22Rv1 (cell line): ENCODE data around the gene MOV10L1.

Source experiments
- H3K27ac ChIP-seq: fragments of 450-650 bp; 2 replicates; pipeline ENCODE4 v1.5.1; 2017
- ZFX ChIP-seq: fragments of 450-650 bp; IDR thresholded peaks from 2 replicates; pipeline ENCODE4 v1.6.1; 2017; ENCODE audit warnings: antibody characterized with exemption, borderline replicate concordance
- TF ChIP-seq, protein P1 (sequence below): fragments of 450-650 bp; IDR thresholded peaks from 2 replicates; pipeline ENCODE4 v1.5.1; 2017; ENCODE audit warnings: mild to moderate bottlenecking

Gene MOV10L1

DNA sequence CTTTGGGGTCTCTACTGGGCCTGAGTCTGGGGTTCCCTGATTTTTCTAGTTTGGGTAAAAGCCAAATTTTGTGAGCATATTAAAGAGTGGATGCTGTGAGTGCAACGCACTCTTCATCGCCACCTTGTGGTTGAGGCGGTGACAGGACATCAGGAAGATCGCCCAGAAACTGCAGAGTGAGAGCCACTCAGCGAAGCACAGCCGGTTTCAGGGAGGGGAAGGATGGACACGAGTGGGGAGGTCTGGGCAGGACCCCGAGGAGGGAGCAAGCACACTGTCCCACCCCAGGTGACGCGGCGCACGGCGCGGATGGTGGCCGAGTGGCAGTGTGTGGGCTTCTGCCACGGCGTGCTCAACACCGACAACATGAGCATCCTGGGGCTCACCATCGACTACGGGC, 120.1 kb downstream of the MOV10L1 start:
- TF ChIP-seq, protein P1, sequence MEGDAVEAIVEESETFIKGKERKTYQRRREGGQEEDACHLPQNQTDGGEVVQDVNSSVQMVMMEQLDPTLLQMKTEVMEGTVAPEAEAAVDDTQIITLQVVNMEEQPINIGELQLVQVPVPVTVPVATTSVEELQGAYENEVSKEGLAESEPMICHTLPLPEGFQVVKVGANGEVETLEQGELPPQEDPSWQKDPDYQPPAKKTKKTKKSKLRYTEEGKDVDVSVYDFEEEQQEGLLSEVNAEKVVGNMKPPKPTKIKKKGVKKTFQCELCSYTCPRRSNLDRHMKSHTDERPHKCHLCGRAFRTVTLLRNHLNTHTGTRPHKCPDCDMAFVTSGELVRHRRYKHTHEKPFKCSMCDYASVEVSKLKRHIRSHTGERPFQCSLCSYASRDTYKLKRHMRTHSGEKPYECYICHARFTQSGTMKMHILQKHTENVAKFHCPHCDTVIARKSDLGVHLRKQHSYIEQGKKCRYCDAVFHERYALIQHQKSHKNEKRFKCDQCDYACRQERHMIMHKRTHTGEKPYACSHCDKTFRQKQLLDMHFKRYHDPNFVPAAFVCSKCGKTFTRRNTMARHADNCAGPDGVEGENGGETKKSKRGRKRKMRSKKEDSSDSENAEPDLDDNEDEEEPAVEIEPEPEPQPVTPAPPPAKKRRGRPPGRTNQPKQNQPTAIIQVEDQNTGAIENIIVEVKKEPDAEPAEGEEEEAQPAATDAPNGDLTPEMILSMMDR, result peak; percentile 93
- TF ChIP-seq ZFX, result no peak
- peak overlapping the region; percentile 17; the same call in 1 of the 2 replicates for H3K27ac ChIP-seq

DNA sequence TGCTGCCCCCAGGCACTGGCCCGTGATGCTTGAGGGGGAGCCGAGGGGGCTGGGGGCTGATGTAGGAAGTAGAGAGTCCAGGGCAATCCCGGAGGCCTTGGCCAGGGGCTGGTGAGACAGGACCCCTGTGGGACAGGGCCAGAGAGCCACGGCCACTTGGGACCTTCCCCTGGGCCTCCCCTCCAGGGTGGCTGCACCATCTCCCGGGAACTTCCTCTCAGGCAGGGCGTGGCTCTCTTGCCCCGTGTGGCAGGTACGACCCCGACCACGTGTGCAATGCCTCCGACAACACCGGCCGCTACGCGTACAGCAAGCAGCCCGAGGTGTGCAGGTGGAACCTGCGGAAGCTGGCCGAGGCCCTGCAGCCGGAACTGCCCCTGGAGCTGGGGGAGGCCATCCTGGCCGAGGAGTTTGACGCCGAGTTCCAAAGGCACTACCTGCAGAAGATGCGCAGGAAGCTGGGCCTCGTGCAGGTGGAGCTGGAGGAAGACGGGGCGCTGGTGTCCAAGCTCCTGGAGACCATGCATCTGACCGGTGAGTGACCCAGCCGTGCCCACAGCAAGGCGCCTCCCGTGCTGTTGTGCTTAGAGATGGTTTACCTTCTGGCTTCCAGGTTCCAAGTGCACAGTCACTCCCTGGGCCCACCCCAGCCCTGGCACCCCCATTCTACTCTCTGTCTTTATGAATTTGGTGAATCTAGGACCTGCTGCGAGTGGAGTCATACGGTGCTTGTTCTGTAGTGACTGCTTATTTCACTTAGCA, 120.8 kb downstream of the MOV10L1 start:
- no peak for TF ChIP-seq ZFX
- H3K27ac ChIP-seq, result peak overlapping the region; percentile 17; the same call in 1 of the 2 replicates

DNA sequence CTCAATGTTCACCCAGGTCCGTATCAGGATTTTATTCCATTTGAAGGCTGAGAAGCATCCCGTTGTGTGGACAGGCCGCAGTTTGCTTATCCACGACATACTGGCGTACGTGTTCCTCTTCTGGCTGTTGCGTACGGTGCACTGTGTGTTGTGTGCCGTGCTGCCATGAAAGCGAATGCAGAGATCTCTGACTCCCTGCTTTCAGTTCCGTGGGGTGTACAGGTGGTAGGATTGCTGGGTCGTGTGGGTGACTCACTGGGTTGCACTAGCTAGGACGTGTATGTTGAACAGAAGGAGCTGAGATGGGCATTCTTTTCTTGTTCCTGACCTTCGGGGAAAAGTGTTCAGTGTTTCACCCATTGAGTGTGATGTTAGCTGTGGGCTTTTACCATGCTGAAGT, 121.3 kb downstream of the MOV10L1 start:
- H3K27ac ChIP-seq, result no peak overlapping the region
- TF ChIP-seq, protein P1, result no peak
- TF ChIP-seq ZFX, result no peak
